Neural cell (in vitro differentiated cells): Measurements from ENCODE around the gene RPL7L1. TPM values are rescaled to one million over a fixed set of nuclear protein-coding genes. Genes with fewer than 3 reads are reported as not detected.

Source experiments
- H2AFZ ChIP-seq: fragments of 200-600, 300-800 bp; sonication (generic), shearing (Covaris generic); 2 replicates; pipeline ENCODE4 v1.6.0; 2014; ENCODE audit warnings: low read depth, mild to moderate bottlenecking, antibody characterized with exemption, low read length, moderate library complexity
- H3F3A ChIP-seq: fragments of 200-600 bp; shearing (Covaris generic); 2 replicates; pipeline ENCODE4 v1.6.1; 2016; ENCODE audit warnings: mild to moderate bottlenecking, moderate library complexity, mixed read lengths, antibody characterized with exemption, low read length; ENCODE audit not compliant: insufficient read depth, poor library complexity, severe bottlenecking
- H3K27ac ChIP-seq: fragments of 200-600, 300-800 bp; sonication (generic), shearing (Covaris generic); 2 replicates; pipeline ENCODE4 v1.5.1; 2014; ENCODE audit warnings: mild to moderate bottlenecking, low read length, moderate library complexity
- H3K27me3 ChIP-seq: fragments of 300-800, 200-600 bp; sonication (generic), shearing (Covaris generic); 2 replicates; pipeline ENCODE4 v1.6.0; 2014; ENCODE audit warnings: mild to moderate bottlenecking, low read depth, low read length, moderate library complexity; ENCODE audit not compliant: insufficient read depth
- H3K36me3 ChIP-seq: fragments of 300-800, 200-600 bp; sonication (generic), shearing (Covaris generic); 2 replicates; pipeline ENCODE4 v1.5.1; 2014; ENCODE audit warnings: mild to moderate bottlenecking, antibody characterized with exemption, low read length, moderate library complexity; ENCODE audit not compliant: insufficient read depth
- H3K4me2 ChIP-seq: fragments of 300-800, 200-600 bp; sonication (generic), shearing (Covaris generic); 2 replicates; pipeline ENCODE4 v1.6.0; 2014; ENCODE audit warnings: mild to moderate bottlenecking, low read length
- H3K4me3 ChIP-seq: fragments of 300-800, 200-600 bp; sonication (generic), shearing (Covaris generic); 2 replicates; pipeline ENCODE4 v1.5.1; 2014; ENCODE audit warnings: mild to moderate bottlenecking, low read length, moderate library complexity
- H3K79me2 ChIP-seq: fragments of 200-600 bp; shearing (Covaris generic); replicated peaks from 2 replicates; pipeline ENCODE4 v1.6.0; 2014; ENCODE audit warnings: mild to moderate bottlenecking, low read length, moderate library complexity; ENCODE audit not compliant: insufficient read depth
- H3K9ac ChIP-seq: fragments of 300-800, 200-600 bp; sonication (generic), shearing (Covaris generic); 2 replicates; pipeline ENCODE4 v1.6.1; 2016; ENCODE audit warnings: mild to moderate bottlenecking, low read length, mixed read lengths
- H3K9me2 ChIP-seq: fragments of 200-600 bp; shearing (Covaris generic); 2 replicates; pipeline ENCODE4 v1.6.1; 2016; ENCODE audit warnings: mild to moderate bottlenecking, low read length, mixed read lengths; ENCODE audit not compliant: insufficient read depth
- H3K9me3 ChIP-seq: fragments of 200-600, 300-800 bp; sonication (generic), shearing (Covaris generic); 2 replicates; pipeline ENCODE4 v1.6.1; 2016; ENCODE audit warnings: mild to moderate bottlenecking, mixed run types, low read length, moderate library complexity, mixed read lengths
- H4K20me1 ChIP-seq: fragments of 200-600 bp; shearing (Covaris generic); 2 replicates; pipeline ENCODE4 v1.6.1; 2016; ENCODE audit warnings: mild to moderate bottlenecking, mixed run types; ENCODE audit not compliant: insufficient read depth
- EP300 ChIP-seq: fragments of 450-650 bp; conservative IDR thresholded peaks from 2 replicates; pipeline ENCODE4 v1.6.1; 2014; ENCODE audit warnings: antibody characterized with exemption, mild to moderate bottlenecking, moderate library complexity; ENCODE audit not compliant: poor library complexity, severe bottlenecking
- EZH2 ChIP-seq: fragments of 200-600, 300-800 bp; shearing (Covaris generic), sonication (generic); IDR thresholded peaks from 2 replicates; pipeline ENCODE4 v1.6.1; 2014; ENCODE audit warnings: antibody characterized with exemption, low read length, borderline replicate concordance, mild to moderate bottlenecking; ENCODE audit not compliant: insufficient read depth, poor library complexity, severe bottlenecking
- MXI1 ChIP-seq: fragments of 450-650 bp; conservative IDR thresholded peaks from 2 replicates; pipeline ENCODE4 v1.6.1; 2014; ENCODE audit warnings: antibody characterized with exemption, mild to moderate bottlenecking; ENCODE audit not compliant: poor library complexity, severe bottlenecking
- POLR2AphosphoS5 ChIP-seq: IDR thresholded peaks from 2 replicates; pipeline ENCODE4 v1.6.1; 2012
- RAD21 ChIP-seq: fragments of 450-650 bp; conservative IDR thresholded peaks from 2 replicates; pipeline ENCODE4 v1.6.1; 2014; ENCODE audit warnings: antibody characterized with exemption, mild to moderate bottlenecking, moderate library complexity
- SMC3 ChIP-seq: fragments of 450-650 bp; conservative IDR thresholded peaks from 2 replicates; pipeline ENCODE4 v1.6.1; 2014; ENCODE audit warnings: antibody characterized with exemption, mild to moderate bottlenecking, moderate library complexity; ENCODE audit not compliant: poor library complexity
- TAF1 ChIP-seq: IDR thresholded peaks from 2 replicates; pipeline ENCODE4 v1.6.1; 2012; ENCODE audit warnings: low read depth
- polyA plus RNA-seq: library from polyadenylated mRNA; depleted of rRNA; stranded (reverse); fragments of >200 nt; gene quantifications from 2 replicates; pipeline ENCODE4 v1.2.3, GENCODE V29; 2014
- TF ChIP-seq, protein P1 (sequence below): IDR thresholded peaks from 2 replicates; pipeline ENCODE4 v1.6.1; 2012; ENCODE audit warnings: borderline replicate concordance
- TF ChIP-seq, protein P2 (sequence below): fragments of 450-650 bp; IDR thresholded peaks from 2 replicates; pipeline ENCODE4 v1.5.1; 2014; ENCODE audit warnings: antibody characterized with exemption, mild to moderate bottlenecking, moderate library complexity; ENCODE audit not compliant: poor library complexity, severe bottlenecking

RPL7L1 gene
- polyA plus RNA-seq, 1 donor from 2014 or later, result 88.5 TPM

DNA sequence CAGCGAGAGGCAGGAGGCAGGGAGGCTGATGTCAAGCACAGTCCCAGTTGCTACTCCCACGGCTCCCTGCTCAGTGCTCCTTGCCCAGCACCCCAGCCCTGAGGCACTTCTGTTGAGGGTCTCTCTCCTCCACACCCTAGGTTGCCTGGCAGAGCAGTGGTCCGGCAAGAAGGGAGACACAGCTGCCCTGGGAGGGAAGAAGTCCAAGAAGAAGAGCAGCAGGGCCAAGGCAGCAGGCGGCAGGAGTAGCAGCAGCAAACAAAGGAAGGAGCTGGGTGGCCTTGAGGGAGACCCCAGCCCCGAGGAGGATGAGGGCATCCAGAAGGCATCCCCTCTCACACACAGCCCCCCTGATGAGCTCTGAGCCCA, 59.0 kb downstream of the RPL7L1 start:
- Histone ChIP-seq H3K36me3 (no peaks in the 10 kb centered on the region), H3F3A (no peaks in the 10 kb centered on the region), H3K9ac (no peak overlapping the region), H3K9me2 (no peaks in the 10 kb centered on the region), H4K20me1 (no peaks in the 10 kb centered on the region), H3K79me2 (peaks cover 4% of the 10 kb centered on the region), H3K4me3 (no peak overlapping the region), H3K27ac (no peak overlapping the region), H2AFZ (no peak overlapping the region), H3K27me3 (no peaks in the 10 kb centered on the region), H3K9me3 (no peaks in the 10 kb centered on the region), H3K4me2 (no peak overlapping the region)
- TF ChIP-seq TAF1 (no peak), EZH2 (no peak), POLR2AphosphoS5 (no peak), RAD21 (no peak), SMC3 (no peak), MXI1 (no peak), EP300 (no peak)
- TF ChIP-seq, protein P1, sequence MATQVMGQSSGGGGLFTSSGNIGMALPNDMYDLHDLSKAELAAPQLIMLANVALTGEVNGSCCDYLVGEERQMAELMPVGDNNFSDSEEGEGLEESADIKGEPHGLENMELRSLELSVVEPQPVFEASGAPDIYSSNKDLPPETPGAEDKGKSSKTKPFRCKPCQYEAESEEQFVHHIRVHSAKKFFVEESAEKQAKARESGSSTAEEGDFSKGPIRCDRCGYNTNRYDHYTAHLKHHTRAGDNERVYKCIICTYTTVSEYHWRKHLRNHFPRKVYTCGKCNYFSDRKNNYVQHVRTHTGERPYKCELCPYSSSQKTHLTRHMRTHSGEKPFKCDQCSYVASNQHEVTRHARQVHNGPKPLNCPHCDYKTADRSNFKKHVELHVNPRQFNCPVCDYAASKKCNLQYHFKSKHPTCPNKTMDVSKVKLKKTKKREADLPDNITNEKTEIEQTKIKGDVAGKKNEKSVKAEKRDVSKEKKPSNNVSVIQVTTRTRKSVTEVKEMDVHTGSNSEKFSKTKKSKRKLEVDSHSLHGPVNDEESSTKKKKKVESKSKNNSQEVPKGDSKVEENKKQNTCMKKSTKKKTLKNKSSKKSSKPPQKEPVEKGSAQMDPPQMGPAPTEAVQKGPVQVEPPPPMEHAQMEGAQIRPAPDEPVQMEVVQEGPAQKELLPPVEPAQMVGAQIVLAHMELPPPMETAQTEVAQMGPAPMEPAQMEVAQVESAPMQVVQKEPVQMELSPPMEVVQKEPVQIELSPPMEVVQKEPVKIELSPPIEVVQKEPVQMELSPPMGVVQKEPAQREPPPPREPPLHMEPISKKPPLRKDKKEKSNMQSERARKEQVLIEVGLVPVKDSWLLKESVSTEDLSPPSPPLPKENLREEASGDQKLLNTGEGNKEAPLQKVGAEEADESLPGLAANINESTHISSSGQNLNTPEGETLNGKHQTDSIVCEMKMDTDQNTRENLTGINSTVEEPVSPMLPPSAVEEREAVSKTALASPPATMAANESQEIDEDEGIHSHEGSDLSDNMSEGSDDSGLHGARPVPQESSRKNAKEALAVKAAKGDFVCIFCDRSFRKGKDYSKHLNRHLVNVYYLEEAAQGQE, result no peak
- TF ChIP-seq, protein P2, sequence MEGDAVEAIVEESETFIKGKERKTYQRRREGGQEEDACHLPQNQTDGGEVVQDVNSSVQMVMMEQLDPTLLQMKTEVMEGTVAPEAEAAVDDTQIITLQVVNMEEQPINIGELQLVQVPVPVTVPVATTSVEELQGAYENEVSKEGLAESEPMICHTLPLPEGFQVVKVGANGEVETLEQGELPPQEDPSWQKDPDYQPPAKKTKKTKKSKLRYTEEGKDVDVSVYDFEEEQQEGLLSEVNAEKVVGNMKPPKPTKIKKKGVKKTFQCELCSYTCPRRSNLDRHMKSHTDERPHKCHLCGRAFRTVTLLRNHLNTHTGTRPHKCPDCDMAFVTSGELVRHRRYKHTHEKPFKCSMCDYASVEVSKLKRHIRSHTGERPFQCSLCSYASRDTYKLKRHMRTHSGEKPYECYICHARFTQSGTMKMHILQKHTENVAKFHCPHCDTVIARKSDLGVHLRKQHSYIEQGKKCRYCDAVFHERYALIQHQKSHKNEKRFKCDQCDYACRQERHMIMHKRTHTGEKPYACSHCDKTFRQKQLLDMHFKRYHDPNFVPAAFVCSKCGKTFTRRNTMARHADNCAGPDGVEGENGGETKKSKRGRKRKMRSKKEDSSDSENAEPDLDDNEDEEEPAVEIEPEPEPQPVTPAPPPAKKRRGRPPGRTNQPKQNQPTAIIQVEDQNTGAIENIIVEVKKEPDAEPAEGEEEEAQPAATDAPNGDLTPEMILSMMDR, result no peak

GRCh38 chr6:42938987-42939809, 59.8 kb downstream of the RPL7L1 start:
- no peaks in the 10 kb centered on the region for H3F3A ChIP-seq
- no peak overlapping the region for H3K4me2 ChIP-seq
- H3K27ac ChIP-seq, result no peak overlapping the region
- H3K27me3 ChIP-seq, result no peaks in the 10 kb centered on the region
- H4K20me1 ChIP-seq, result no peaks in the 10 kb centered on the region
- TF ChIP-seq TAF1, result no peak
- TF ChIP-seq POLR2AphosphoS5, result no peak
- TF ChIP-seq, protein P1, result no peak
- no peak for TF ChIP-seq EZH2
- no peak for TF ChIP-seq SMC3
- TF ChIP-seq MXI1, result no peak
- TF ChIP-seq, protein P2, result no peak
- no peak for TF ChIP-seq EP300
- no peak for TF ChIP-seq RAD21
- H3K79me2 ChIP-seq, result no peaks in the 10 kb centered on the region
- H2AFZ ChIP-seq, result no peak overlapping the region
- no peaks in the 10 kb centered on the region for H3K9me2 ChIP-seq
- no peaks in the 10 kb centered on the region for H3K9me3 ChIP-seq
- H3K9ac ChIP-seq, result no peak overlapping the region
- H3K36me3 ChIP-seq, result no peaks in the 10 kb centered on the region
- H3K4me3 ChIP-seq, result no peak overlapping the region
